Endometrial microvascular endothelial cells (primary cell): ENCODE results near the gene TUBB3. TPM values are rescaled to one million over a fixed set of nuclear protein-coding genes. Genes with fewer than 3 reads are reported as not detected.
"Not testable (repeated sequence)": the region's sequence is repeated elsewhere in the genome, so short reads cannot be mapped to it uniquely, and the experiment has no call there.

Source experiments
- in situ Hi-C: cut with HindIII; loops from 2 replicates; pipeline ENCODE4 v1.10.0; 2017; ENCODE audit warnings: low sequenced_read_pairs, low pct_unique_long_range_greater_than_20kb; ENCODE audit errors: inconsistent ontology term
- total RNA-seq: library from RNA; depleted of rRNA; stranded (reverse); fragments of >200 nt; gene quantifications from one replicate; pipeline ENCODE4 v1.2.3, GENCODE V29; 2015; ENCODE audit errors: inconsistent ontology term

TUBB3 gene
- total RNA-seq, 1 donor from 2014 or later: 119 TPM

GRCh38 chr16:89956505-89957215, 33.5 kb downstream of the TUBB3 start:
- in situ Hi-C loops: no loop called here

GRCh38 chr16:89957216-89957785, 34.2 kb downstream of the TUBB3 start:
- in situ Hi-C loops: no loop called here

- in situ Hi-C loops: no loop called here
These were observed 34.9 kb downstream of the TUBB3 start for GRCh38 chr16:89958068-89958467.

GRCh38 chr16:89958596-89958995, 35.5 kb downstream of the TUBB3 start:
- in situ Hi-C loops: no loop called here

- in situ Hi-C loops: no loop called here
These were observed 37.8 kb downstream of the TUBB3 start for GRCh38 chr16:89960966-89961365.

- in situ Hi-C loops: no loop called here
These were observed 38.8 kb downstream of the TUBB3 start for GRCh38 chr16:89961920-89962319.

GRCh38 chr16:89962754-89963498, 39.8 kb downstream of the TUBB3 start:
- in situ Hi-C loops: no loop called here

GRCh38 chr16:89964201-89964600, 41.1 kb downstream of the TUBB3 start:
- in situ Hi-C loops: no loop called here

- in situ Hi-C loops: no loop called here
These were observed 42.5 kb downstream of the TUBB3 start for GRCh38 chr16:89965447-89966225.

GRCh38 chr16:89966756-89967155, 43.6 kb downstream of the TUBB3 start:
- in situ Hi-C loops: no loop called here

GRCh38 chr16:89967436-89967835, 44.3 kb downstream of the TUBB3 start:
- in situ Hi-C loops: not testable (repeated sequence)

- in situ Hi-C loops: not testable (repeated sequence)
These were observed 44.9 kb downstream of the TUBB3 start for GRCh38 chr16:89968074-89968473.

GRCh38 chr16:89969741-89970410, 46.7 kb downstream of the TUBB3 start:
- in situ Hi-C loops: no loop called here

- in situ Hi-C loops: no loop called here
These were observed 48.5 kb downstream of the TUBB3 start for GRCh38 chr16:89971495-89972243.

- in situ Hi-C loops: no loop called here
These were observed 49.4 kb downstream of the TUBB3 start for GRCh38 chr16:89972244-89973234.

GRCh38 chr16:89973235-89973634, 50.1 kb downstream of the TUBB3 start:
- in situ Hi-C loops: no loop called here
